GM12892 (cell line): ENCODE measurements around the gene GPC2.

Experiments used
- POLR2A ChIP-seq: IDR thresholded peaks from 2 replicates; pipeline ENCODE4 v1.6.1; 2011; ENCODE audit warnings: low read depth, low read length, control low read depth
- POLR2AphosphoS5 ChIP-seq: IDR thresholded peaks from 2 replicates; pipeline ENCODE4 v1.6.1; 2011; ENCODE audit warnings: low read depth, low read length, control low read depth

- TF ChIP-seq POLR2AphosphoS5 (no peak), POLR2A (no peak)
These were observed 48.6 kb downstream of the GPC2 start for GRCh38 chr7:100128637-100128963.
